SU-DHL-6 (cell line): Measurements from ENCODE around the gene BZW2.

Experiments
- CTCF ChIP-seq: fragments of 200-600 bp; sonication (generic); IDR thresholded peaks from one replicate; pipeline ENCODE4 v1.5.1; 2017; ENCODE audit warnings: antibody characterized with exemption, mild to moderate bottlenecking, low read length, moderate library complexity; ENCODE audit not compliant: insufficient read depth, poor library complexity, severe bottlenecking
- EZH2phosphoT487 ChIP-seq: fragments of 200-600 bp; sonication (generic), shearing (Covaris generic); conservative IDR thresholded peaks from 2 replicates; pipeline ENCODE4 v1.6.1; 2018; ENCODE audit warnings: mild to moderate bottlenecking, antibody characterized with exemption, low read length, moderate library complexity, mixed read lengths

GRCh38 chr7:16630654-16631053 lies 15.3 kb upstream of the BZW2 start:
- TF ChIP-seq CTCF (no peak), EZH2phosphoT487 (no peak)
